B cell (primary cell): ENCODE results near the gene EHD4.

ENCODE experiments used
- CTCF ChIP-seq: fragments of 200-600 bp; IDR thresholded peaks from one replicate; pipeline ENCODE4 v1.8.0; 2022; ENCODE audit warnings: antibody characterized with exemption, mild to moderate bottlenecking
- EZH2 ChIP-seq: IDR thresholded peaks from 2 replicates; pipeline ENCODE4 v1.6.1; 2012; ENCODE audit warnings: borderline replicate concordance, low read depth, mild to moderate bottlenecking, moderate library complexity, low read length; ENCODE audit not compliant: insufficient read depth, poor library complexity, severe bottlenecking

- TF ChIP-seq CTCF (no peak), EZH2 (no peak)
These were observed 21.9 kb upstream of the EHD4 start for GRCh38 chr15:41994171-41994650.
